ENCODE data around the gene LY6G5B.

Gene LY6G5B, protein sequence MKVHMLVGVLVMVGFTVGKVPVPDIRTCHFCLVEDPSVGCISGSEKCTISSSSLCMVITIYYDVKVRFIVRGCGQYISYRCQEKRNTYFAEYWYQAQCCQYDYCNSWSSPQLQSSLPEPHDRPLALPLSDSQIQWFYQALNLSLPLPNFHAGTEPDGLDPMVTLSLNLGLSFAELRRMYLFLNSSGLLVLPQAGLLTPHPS

DNA sequence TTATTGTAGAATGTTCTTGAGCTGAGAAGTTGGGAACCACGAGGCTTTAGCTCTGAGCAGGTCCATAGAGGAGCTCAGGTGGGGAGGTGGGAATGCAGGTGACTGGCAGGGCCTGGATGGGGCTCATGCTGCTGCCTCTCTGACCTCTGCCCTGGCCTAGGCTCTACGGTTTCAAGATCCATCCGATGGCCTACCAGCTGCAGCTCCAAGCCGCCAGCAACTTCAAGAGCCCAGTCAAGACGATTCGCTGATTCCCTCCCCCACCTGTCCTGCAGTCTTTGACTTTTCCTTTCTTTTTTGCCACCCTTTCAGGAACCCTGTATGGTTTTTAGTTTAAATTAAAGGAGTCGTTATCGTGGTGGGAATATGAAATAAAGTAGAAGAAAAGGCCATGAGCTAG, at the start of gene LY6G5B:
Gene LY6G5B (plus strand): TSS at position 301 of the 400 bp plus-strand sequence. CDS start 975 bp downstream, outside the sequence.
- no peak for DNase-seq (ENCODE audit: low read depth)

DNA sequence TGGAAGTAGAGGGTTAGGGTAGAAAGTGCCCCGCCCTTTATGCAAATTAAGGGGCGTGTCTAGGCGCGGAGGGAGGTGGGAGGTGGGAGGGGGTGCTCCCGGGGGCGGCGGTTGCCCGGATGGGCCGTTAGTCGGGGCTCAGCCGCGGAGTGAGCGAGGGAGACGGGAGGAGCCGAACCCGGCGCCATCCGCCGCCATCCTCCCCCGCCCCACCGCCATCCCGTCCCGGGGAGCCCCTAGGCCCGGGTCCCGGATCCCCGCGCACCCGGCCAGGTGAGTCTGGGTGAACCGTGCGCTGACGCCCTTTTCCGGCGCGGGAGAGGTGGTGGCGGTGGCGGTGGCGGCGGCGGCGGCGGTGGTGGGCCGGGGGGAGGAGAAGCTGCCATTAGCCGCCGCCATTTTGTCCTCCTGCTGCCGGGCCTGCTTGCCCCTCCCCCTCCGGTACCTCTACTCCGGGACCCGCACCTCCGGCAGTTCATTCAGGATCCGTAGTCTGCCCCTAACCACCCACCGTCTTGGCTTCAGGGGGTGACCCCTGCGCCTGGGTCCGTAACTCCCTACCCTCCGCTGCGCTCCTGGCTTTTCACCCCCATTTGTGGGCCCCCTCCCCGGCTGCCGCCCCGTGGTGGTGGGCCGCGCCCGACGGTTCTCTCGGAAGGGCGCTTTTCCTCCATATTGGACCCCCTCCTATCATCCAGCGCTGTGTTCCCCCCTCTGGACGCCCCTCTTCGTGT, 49.0 kb upstream of the LY6G5B start, which contains the start of gene PRRC2A:
Gene PRRC2A (plus strand): TSS at position 130 of the 734 bp plus-strand sequence. CDS start 2,075 bp downstream, outside the sequence.
- DNase-seq (ENCODE audit: low read depth) = peak; percentile 62

DNA sequence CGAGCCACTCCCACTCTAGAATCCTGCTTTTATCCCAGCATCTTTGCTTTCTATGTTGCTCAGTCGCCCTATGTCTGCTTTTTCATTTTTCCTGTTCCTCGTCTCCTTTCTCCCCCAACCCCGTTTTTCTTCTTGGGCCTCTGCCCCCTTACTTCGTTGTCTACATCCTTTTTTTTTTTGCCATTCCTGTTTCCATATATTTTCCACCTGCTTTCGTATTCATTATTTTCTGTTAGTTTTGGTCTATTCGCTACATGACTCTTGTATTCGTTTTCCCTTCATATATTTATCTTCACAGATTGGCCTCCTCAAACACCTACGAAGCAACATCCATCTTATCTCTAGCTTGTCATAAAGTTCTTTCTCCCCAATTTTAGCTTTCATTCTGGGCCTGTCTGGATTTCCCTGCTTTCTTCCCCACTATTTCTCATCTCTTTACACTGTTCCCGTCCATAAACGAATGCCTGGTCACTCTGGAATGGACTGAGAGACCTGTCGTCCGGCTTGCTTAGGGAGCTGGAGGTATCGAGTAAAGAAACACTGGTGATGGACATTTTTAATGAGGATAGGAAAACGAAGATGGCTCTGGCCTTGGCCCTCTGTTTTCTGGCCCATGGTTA, 48.3 kb upstream of the LY6G5B start:
- DNase-seq (ENCODE audit: low read depth) = no peak

DNA sequence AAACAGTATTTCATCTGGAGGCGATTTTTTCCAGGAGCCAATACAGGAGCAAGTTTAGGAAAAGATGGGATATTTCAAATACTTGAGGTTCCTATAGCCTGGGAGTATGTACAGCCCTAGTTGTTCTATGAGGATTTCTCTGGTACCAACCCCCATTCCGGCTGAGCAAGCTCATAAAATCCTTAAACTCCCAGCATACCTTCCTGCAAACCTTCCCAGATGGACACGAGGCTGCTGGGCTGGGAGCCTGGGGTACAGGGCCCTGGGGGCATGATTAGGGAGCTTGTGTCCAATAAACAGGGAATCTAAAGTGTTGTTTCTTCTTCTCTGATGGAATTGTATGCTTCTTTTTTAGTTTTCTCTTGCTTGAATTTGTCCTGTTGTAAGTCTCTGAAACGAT, 47.8 kb upstream of the LY6G5B start:
- no peak for DNase-seq (ENCODE audit: low read depth)

DNA sequence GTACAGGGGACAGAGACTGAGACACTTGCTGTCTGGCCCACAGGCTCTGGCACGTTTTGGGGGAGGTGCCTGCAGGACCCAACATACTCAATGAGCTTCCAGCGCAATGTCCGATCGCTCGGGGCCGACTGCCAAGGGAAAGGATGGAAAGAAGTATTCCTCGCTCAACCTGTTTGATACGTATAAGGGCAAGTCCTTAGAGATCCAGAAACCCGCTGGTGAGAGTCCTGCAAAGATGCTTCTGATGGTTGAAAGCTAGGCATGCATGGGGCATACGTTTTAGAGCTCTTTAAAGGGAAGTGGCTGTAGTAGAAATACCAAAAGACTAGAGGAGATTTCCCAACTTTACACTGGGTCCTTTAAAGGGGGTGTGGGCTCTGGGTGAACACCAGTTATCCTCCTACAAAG, 47.1 kb upstream of the LY6G5B start:
- no peak for DNase-seq (ENCODE audit: low read depth)

DNA sequence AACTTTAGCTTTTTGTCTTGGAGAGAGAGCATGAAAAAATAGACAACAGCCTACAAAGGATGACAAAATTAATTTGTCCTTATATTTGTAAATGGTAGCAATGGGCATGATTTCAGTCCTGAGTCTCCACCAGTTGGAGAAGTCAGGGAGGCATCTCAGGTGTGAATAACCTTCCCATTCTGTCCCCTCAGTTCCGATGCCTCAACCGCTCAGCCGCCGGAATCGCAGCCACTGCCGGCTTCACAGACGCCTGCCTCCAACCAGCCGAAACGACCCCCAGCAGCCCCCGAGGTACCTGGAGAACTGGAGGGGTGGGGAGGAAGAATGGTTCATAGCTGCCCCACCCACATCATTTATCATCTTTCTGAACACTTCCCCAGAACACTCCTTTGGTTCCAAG, 45.7 kb upstream of the LY6G5B start:
- no peak for DNase-seq (ENCODE audit: low read depth)

DNA sequence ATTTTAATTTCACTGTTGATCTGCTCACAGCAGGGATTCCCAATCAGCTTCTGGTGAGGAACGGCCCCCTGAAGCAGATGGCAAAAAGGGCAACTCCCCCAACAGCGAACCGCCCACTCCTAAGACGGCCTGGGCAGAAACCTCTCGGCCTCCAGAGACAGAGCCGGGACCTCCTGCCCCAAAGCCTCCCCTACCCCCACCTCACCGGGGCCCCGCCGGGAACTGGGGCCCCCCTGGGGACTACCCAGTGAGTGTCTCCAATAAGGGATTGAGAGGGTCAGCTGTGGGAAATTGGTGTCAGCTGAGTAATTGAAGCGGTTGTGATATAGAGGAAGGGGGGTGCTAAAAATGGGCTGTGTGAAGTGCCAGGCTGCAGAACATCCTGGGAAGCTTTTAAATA, 42.8 kb upstream of the LY6G5B start:
- DNase-seq (ENCODE audit: low read depth) = no peak

DNA sequence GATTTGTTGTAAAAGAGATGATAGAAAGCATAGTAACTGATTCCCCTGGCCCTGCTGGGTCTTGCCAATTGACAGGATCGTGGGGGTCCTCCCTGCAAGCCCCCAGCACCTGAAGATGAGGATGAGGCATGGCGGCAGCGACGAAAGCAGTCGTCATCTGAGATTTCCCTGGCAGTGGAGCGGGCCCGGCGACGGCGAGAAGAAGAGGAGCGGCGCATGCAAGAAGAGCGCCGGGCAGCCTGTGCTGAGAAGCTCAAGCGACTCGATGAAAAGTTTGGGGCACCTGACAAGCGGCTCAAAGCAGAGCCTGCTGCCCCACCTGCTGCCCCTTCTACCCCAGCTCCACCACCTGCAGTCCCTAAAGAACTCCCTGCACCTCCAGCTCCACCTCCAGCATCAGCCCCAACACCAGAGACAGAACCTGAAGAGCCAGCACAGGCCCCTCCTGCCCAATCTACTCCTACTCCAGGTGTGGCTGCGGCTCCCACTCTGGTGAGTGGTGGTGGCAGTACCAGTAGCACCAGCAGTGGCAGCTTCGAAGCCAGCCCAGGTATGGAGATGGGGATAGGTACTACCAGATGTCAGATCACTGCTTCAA, 42.0 kb upstream of the LY6G5B start:
- DNase-seq (ENCODE audit: low read depth) = no peak

DNA sequence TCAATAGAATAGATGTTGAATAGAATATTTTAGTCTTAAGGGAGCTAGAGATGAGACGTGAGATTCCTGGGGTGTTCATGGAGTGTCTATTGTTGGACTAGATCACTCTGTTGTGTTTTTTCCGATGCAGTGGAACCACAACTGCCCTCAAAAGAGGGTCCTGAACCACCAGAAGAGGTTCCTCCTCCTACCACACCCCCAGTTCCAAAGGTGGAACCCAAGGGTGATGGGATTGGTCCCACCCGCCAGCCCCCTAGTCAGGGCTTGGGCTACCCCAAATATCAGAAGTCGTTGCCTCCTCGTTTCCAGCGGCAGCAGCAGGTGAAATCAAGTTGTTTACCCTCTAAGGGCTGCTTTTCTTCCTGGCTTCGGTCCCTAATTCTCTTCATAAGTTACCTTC, 40.8 kb upstream of the LY6G5B start:
- DNase-seq (ENCODE audit: low read depth) = no peak

DNA sequence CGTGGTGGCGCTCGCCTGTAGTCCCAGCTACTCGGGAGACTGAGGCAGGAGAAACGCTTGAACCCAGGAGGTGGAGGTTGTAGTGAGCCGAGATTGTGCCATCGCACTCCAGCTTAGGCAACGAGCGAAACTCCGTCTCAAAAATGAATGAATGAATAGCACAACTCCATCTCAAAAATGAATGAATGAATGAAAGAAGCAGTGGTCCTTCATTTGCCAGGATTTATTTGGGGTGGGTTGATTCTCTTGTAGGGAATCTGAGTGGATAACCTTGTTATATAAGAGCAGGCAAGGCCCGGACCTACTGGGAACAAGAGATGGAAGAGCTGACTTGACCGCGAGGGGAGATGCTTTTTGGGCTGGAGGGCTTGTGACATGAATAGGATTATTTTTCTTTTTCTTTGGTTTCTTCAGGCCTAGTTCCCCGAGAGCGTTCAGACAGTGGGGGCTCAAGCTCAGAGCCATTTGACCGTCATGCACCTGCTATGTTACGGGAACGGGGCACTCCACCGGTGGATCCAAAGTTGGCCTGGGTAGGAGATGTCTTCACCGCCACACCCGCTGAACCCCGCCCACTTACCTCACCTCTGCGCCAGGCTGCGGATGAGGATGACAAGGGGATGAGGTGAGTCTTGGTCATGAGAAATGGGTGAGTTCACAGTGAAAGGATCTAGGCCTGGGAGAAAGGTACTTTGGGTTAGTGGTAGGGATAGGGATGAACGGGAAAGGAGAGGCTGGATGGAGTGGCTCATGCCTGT, 39.4 kb upstream of the LY6G5B start:
- no peak for DNase-seq (ENCODE audit: low read depth)

DNA sequence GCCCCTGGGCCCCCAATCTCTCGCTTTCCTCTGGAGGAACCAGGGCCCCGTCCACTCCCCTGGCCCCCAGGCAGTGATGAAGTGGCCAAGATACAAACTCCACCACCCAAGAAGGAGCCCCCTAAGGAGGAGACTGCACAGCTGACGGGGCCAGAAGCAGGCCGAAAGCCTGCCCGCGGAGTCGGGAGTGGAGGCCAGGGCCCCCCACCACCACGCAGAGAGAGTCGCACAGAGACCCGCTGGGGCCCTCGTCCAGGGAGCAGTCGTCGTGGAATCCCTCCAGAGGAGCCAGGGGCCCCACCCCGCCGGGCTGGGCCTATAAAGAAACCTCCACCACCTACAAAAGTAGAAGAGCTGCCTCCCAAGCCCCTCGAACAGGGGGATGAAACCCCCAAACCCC, 38.6 kb upstream of the LY6G5B start:
- DNase-seq (ENCODE audit: low read depth) = no peak

DNA sequence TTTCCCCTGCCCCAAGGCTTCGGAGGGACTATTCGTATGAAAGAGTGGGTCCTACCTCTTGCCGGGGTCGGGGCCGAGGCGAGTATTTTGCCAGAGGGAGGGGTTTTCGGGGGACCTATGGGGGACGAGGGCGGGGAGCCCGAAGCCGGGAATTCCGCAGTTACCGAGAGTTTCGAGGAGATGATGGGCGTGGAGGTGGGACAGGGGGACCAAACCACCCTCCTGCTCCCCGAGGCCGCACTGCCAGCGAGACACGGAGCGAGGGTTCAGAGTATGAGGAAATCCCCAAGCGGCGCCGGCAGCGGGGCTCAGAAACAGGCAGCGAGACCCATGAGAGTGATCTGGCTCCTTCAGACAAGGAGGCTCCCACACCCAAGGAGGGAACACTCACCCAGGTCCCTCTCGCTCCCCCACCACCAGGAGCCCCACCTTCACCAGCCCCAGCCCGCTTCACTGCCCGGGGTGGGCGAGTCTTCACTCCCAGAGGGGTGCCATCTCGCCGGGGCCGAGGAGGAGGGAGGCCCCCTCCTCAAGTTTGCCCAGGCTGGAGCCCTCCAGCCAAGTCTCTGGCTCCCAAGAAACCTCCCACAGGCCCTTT, 38.0 kb upstream of the LY6G5B start:
- DNase-seq (ENCODE audit: low read depth) = no peak

DNA sequence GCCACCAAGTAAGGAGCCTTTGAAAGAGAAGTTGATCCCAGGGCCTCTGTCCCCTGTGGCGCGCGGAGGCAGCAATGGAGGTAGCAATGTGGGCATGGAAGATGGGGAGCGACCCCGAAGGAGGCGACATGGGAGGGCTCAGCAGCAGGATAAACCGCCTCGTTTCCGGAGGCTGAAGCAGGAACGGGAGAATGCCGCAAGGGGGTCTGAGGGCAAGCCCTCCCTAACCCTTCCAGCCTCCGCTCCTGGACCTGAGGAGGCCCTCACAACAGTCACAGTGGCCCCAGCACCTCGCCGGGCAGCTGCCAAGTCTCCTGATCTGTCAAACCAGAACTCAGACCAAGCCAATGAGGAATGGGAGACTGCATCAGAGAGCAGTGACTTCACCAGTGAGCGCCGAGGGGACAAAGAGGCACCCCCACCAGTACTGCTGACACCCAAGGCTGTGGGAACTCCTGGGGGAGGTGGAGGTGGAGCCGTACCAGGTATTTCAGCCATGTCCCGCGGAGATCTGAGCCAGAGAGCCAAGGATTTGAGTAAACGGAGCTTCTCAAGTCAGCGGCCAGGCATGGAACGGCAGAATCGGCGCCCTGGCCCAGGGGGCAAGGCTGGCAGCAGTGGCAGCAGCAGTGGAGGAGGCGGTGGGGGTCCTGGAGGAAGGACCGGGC, 37.4 kb upstream of the LY6G5B start:
- DNase-seq (ENCODE audit: low read depth) = no peak

DNA sequence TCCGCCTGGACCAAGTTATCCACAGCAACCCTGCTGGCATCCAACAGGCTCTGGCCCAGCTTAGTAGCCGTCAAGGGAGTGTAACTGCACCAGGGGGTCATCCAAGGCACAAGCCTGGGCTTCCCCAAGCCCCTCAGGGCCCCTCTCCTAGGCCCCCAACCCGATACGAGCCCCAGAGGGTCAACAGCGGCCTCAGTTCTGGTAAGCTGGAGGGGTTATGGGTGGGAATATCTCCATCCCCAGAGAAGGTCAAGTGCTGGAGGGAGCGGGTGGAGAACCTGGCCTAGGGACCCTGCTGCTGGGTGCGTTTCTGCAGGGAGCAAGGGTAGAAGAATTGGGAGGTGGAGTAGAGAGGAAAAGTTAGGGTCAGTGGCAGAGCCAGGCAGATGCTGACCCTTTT, 36.3 kb upstream of the LY6G5B start:
- no peak for DNase-seq (ENCODE audit: low read depth)

DNA sequence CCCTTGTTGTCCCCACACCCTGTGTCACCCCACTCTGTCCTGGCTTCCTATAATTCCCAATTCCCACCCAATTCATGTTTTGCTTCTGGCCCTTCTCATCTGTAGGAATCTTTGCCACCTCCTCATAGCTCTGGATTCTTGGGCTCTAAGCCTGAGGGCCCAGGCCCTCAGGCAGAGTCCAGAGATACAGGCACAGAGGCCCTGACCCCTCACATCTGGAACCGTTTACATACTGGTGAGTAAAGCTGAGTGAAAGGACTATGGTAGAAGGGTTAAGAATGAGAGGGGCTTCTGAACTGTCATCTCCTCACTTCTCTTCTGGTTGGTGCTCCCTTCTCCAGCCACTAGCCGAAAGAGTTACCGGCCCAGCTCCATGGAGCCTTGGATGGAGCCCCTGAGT, 35.6 kb upstream of the LY6G5B start:
- DNase-seq (ENCODE audit: low read depth) = no peak

DNA sequence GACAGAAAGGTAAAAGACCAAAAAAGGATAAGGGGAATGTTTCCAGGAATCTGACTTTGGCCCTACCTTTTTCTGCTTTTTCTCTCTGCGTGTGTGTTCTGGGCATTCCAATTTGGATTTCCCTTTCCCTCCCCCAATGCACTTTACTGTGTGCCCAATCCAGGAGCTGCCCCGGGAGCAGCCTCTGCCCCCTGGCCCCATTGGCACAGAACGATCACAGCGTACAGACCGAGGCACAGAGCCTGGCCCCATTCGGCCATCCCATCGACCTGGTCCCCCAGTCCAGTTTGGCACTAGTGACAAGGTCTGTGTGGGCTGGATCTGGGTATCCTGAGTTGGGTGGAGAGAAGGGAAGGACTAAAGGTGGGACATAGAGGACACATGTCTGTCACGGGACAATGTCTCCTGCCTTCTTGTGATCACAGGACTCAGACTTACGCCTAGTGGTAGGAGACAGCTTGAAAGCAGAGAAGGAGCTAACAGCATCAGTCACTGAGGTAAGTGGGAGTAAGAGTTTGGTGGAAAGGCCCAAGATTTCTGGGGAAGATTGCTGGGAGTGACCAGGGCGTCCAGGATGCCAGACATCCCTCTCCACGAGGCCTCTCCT, 34.7 kb upstream of the LY6G5B start:
- DNase-seq (ENCODE audit: low read depth) = no peak

DNA sequence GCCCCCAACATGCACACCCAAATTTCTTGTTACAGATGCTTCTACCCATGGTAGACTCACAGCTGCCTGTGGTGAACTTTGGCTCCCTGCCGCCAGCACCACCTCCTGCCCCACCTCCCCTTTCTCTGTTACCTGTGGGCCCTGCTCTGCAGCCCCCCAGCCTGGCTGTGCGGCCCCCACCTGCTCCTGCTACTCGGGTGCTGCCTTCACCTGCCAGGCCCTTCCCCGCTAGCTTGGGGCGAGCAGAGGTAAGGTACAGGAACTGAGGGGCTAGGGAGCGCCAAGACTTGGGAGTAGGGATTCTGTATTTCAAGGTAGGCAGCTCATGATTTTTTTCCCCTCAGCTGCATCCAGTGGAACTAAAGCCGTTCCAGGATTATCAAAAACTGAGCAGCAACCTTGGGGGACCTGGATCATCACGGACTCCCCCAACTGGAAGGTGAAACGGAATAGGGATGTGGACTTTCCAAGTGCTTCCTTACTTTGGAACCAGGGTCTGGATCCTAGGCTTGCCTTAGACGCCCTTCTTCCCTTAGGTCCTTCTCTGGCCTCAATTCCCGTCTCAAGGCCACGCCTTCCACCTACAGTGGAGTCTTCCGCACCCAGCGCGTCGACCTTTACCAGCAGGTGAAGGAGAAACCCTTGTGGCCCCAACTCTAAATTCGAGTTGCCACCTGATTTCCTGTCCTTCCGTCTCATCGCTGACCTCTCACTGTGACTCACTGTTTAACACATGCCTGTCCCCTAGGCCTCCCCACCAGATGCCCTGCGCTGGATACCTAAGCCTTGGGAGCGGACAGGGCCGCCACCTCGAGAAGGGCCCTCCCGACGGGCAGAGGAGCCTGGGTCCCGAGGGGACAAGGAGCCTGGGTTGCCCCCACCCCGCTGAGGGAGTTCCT, 32.8 kb upstream of the LY6G5B start:
- no peak for DNase-seq (ENCODE audit: low read depth)

DNA sequence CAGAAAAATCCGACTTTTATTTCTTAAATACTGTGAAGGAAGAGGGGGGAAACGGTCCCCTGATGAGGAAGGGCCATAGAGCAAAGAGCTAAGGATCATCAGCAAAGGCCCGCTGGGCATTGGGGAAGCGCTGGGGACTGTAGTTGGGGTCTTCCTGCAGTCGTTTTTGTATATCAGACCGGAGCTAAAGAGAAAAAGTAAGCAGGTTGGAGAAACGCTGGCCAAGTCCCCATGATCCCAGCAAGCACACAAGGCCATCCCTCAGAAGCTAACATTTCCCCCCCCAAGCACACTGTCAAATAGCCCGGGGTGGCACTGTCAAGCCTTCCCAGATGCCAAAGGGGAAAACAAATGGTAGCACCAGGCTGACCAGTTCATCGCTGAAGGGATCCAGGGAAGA, 30.7 kb upstream of the LY6G5B start:
- no peak for DNase-seq (ENCODE audit: low read depth)

DNA sequence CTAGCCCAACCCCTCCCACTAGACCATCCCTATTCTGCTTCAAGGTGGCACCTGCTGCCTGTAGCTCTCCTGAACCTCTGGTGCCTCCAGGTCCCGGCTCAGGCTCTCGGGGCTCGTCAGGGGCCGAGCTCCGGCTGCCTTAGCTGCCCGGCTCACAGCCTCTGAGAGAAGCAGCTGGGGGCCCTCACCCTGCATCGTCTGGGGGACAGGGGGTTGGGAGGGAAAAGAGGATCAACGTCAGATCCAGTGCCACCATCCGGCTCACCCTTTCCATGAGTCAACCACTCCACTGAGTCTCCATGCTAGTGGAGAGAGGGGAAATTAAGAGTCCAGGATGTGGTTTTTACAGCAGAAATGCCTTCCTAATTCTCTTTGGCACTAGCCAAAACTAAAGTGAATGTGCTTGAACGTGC, 30.3 kb upstream of the LY6G5B start:
- DNase-seq (ENCODE audit: low read depth) = no peak

DNA sequence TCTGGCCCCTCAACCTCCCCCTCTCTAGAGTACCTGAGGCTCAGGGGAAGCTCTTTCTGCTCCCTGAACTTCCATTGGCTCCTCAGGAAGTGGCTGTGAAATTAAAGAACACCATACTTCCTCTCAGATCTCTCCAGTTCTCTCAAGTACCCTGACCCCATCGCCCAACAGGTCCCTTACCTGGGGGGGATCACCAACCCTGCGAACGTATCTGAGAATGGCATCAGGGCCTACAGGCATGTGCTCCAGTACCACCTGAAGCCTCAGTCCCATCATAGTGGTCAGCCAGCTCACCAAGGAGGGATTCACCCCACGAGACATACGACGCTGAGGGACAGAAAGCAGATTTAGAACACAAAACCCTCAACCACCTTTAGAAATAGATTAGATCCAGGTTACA, 29.2 kb upstream of the LY6G5B start:
- DNase-seq (ENCODE audit: low read depth) = no peak
